MG63 (cell line): ENCODE results near the gene RGMA. TPM values are rescaled to one million over a fixed set of nuclear protein-coding genes. Genes with fewer than 3 reads are reported as not detected.
"Not testable (repeated sequence)": the region's sequence is repeated elsewhere in the genome, so short reads cannot be mapped to it uniquely, and the experiment has no call there.

Experiments
- DNase-seq: peaks from one replicate; pipeline ENCODE4 v3.0.0-alpha.2; 2020
- H3K27me3 ChIP-seq: fragments of 250-450 bp; sonication (Bioruptor Pico); 2 replicates; pipeline ENCODE4 v1.5.1; 2020; ENCODE audit warnings: mild to moderate bottlenecking, moderate library complexity
- H3K36me3 ChIP-seq: fragments of 250-450 bp; sonication (Bioruptor Pico); 2 replicates; pipeline ENCODE4 v1.5.1; 2020; ENCODE audit warnings: mild to moderate bottlenecking, moderate library complexity
- H3K4me3 ChIP-seq: fragments of 250-450 bp; sonication (Bioruptor Pico); 2 replicates; pipeline ENCODE4 v1.5.1; 2020; ENCODE audit warnings: mild to moderate bottlenecking, moderate library complexity
- H3K9me3 ChIP-seq: fragments of 250-450 bp; sonication (Bioruptor Pico); 2 replicates; pipeline ENCODE4 v1.5.1; 2020; ENCODE audit warnings: mild to moderate bottlenecking, moderate library complexity
- total RNA-seq: library from RNA; depleted of rRNA; stranded (reverse); fragments of >200 nt; shearing (Covaris generic); gene quantifications from 2 replicates; pipeline ENCODE4 v1.2.3, GENCODE V29; 2014; ENCODE audit warnings: low replicate concordance

RGMA gene
- total RNA-seq, 1 experiment from 2014 or later = not detected

GRCh38 chr15:93062628-93063261 is 26.3 kb downstream of the RGMA start:
- not testable (repeated sequence) for H3K27me3 ChIP-seq, H3K4me3 ChIP-seq, H3K9me3 ChIP-seq, H3K36me3 ChIP-seq, DNase-seq

DNA sequence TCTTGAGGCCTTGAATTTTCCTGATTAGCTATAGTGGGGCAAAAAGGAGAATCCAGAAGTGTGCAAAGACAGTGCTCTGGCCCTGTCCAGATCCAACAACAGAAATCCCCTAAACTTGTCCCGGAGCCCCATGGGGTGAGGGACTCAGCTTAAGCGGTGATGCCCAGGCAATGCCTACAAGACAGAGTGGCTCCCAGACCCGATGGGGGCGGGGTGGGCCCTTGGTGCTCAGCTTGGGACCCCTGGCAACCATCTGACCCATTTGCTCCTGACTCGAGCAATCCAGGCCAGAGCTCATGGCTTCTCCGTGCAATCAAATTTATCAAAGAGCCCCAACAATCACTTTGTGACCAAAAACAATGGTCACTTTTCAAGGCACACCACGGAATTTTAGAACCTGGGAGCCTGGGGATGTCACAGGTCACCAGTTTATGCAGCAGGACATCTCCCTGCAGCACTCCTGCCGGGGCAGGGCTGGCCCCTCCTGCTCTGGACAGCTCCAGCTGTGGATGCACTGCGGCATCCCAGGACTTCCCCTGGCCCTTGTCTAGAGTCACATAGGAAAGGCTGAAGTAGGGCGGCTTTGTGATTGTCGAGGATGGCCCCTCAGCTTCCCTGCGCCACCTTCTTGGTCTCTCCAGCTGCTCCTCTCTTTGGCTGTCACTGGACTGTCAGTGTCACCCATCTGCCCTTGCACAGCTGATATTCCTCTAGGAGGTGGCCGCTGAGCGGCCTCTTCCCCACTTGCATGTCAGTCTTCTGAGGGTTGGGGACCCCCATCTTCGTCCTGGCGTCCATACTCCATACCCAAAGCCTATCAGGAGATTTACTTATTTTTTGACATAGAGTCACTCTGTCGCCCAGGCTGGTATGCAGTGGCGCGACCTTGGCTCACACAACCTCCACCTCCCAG is 28.4 kb downstream of the RGMA start:
- Histone ChIP-seq H3K36me3 (no peaks in the 10 kb centered on the region), H3K4me3 (no peak overlapping the region), H3K9me3 (no peaks in the 10 kb centered on the region), H3K27me3 (no peaks in the 10 kb centered on the region)
- DNase-seq = no peak

GRCh38 chr15:93059442-93059841 is 29.6 kb downstream of the RGMA start:
- no peaks in the 10 kb centered on the region for H3K27me3 ChIP-seq
- no peaks in the 10 kb centered on the region for H3K36me3 ChIP-seq
- no peak overlapping the region for H3K4me3 ChIP-seq
- no peak for DNase-seq
- no peaks in the 10 kb centered on the region for H3K9me3 ChIP-seq

DNA sequence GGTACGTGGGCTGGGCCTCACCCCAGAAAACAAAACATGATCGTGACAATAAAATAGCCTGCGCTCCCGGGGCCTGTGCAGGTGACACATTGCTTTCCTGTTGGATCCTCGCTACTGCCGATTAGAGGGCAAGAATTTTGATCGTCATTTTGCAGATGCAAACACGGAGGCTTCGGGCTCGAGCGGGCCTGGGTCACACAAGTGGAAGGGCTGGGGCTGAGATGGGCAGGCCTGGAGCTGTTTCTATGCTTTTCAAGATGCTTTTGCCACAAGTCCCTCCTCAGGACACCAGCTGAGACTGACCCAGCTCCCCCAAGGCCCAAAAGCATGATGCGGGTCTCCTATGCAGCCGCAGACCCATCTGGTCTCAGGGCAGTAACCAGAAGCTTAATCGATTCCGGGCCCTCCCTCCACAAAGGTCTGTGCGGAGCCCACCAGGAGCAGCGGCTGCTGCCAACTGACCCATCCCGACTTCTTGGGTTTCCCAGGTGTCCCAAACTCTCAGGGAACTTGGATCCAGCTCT is 30.0 kb downstream of the RGMA start:
- H3K9me3 ChIP-seq = no peaks in the 10 kb centered on the region
- no peaks in the 10 kb centered on the region for H3K27me3 ChIP-seq
- no peak for DNase-seq
- H3K36me3 ChIP-seq = no peaks in the 10 kb centered on the region
- H3K4me3 ChIP-seq = no peak overlapping the region

GRCh38 chr15:93058128-93058527 is 30.9 kb downstream of the RGMA start:
- H3K36me3 ChIP-seq = no peaks in the 10 kb centered on the region
- H3K9me3 ChIP-seq = no peaks in the 10 kb centered on the region
- H3K4me3 ChIP-seq = no peak overlapping the region
- no peaks in the 10 kb centered on the region for H3K27me3 ChIP-seq
- no peak for DNase-seq

GRCh38 chr15:93057618-93058017 is 31.4 kb downstream of the RGMA start:
- Histone ChIP-seq H3K4me3 (no peak overlapping the region), H3K27me3 (no peaks in the 10 kb centered on the region), H3K36me3 (no peaks in the 10 kb centered on the region), H3K9me3 (no peaks in the 10 kb centered on the region)
- DNase-seq = no peak

- DNase-seq = no peak
- H3K4me3 ChIP-seq = no peak overlapping the region
- H3K36me3 ChIP-seq = no peaks in the 10 kb centered on the region
- no peaks in the 10 kb centered on the region for H3K27me3 ChIP-seq
- H3K9me3 ChIP-seq = no peaks in the 10 kb centered on the region
Observed at GRCh38 chr15:93056836-93057235, 32.2 kb downstream of the RGMA start.

DNA sequence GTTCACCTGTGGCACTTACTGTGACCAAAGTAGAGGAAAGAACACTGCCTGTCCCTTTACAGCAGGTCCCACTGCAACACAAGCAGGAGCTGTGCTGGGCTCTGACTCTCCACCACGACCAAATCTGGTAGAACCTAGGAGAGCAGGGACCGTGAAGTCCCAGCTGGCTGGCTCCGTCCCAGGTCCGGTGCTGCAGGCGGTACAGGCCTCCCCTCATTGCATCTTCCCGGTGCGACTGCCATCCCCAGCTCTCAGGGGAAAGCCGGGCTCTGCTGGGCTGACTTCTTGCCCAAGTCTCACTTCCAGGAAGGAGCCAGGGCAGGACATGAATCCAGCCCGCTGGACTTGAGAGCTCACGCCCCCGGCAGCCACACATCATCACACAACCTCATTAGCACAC is 33.8 kb downstream of the RGMA start:
- Histone ChIP-seq H3K36me3 (no peaks in the 10 kb centered on the region), H3K4me3 (no peak overlapping the region), H3K9me3 (no peaks in the 10 kb centered on the region), H3K27me3 (no peaks in the 10 kb centered on the region)
- no peak for DNase-seq

- H3K9me3 ChIP-seq = no peaks in the 10 kb centered on the region
- H3K27me3 ChIP-seq = no peaks in the 10 kb centered on the region
- no peak overlapping the region for H3K4me3 ChIP-seq
- no peak for DNase-seq
- no peaks in the 10 kb centered on the region for H3K36me3 ChIP-seq
Observed at GRCh38 chr15:93052090-93052879, 36.7 kb downstream of the RGMA start.

DNA sequence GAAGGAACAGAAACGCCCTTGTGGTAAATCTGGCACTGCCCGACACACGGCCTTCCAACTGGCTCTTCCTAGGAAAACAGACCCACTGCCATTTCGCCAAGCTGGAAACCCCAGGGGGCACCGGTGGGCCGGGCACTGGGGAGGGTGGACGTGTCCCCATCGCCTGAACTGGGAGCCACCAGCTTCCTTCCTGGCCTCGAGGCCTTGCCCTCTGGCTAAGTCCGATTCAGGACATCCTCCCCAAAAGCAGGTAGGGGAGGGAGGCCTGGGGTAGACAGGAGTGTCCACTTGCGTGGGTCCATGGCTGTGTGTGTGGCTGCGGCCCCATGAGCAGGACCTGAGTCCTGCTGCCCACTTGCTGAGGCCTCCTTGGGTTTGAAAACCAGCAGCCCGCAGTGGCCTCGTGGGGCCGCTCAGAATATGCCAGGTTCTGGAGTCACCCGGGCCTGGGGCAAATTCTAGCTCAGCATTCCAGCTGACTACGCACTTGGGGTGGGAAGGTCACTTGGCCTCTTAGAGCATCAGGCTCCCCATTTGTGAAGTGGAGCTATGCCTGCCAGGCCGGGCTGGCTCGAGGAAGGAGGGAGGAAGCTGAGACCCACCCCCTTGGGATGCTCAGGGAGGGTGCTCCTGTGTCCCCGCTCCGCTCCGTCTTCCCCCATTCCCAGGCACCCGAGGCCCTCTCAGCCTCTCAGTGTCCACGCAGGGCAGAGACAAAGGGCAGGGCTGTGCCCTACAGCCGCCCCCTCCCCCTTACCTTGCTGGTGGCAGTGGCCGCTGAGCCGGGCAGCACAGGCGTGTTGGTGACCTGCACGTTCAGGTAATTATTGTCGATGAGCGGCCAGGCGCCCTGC is 37.5 kb downstream of the RGMA start:
- Histone ChIP-seq H3K27me3 (no peaks in the 10 kb centered on the region), H3K4me3 (no peak overlapping the region), H3K9me3 (no peaks in the 10 kb centered on the region), H3K36me3 (no peaks in the 10 kb centered on the region)
- DNase-seq = no peak

GRCh38 chr15:93050648-93051047 is 38.4 kb downstream of the RGMA start:
- Histone ChIP-seq H3K9me3 (peaks cover 5% of the 10 kb centered on the region), H3K4me3 (no peak overlapping the region), H3K27me3 (no peaks in the 10 kb centered on the region), H3K36me3 (no peaks in the 10 kb centered on the region)
- no peak for DNase-seq

DNA sequence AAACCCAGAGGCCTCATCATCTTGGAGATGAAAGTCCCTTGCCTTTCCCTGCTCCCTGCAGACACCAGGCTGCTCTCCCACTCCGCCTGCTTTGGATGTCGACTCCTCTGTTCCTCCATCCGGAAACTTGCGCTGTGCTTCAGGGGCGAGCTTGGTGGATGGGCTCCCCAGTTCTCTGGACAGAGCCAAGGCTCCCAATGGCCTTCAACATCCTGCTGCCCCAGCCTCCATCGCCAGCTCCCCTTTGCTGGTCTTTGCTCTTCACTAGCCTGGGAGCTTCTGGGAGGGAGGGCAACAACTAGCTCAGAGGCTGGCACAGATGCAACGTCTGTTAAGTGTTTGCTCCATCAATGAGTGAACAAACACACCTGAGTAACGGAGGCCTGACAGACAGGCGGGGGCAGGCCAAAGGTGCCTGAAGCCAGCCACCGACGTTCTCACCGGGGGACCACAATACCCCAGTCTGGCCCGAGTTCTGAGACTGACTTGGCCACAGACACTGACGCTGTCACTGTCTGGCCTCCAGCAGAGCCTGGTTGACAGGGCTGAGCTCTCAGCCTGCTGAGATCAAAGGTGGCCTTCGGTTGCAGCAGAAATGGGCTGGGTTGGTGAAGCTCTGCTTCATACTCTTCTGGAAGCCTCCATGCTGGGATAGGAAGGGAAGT is 39.0 kb downstream of the RGMA start:
- no peaks in the 10 kb centered on the region for H3K36me3 ChIP-seq
- H3K9me3 ChIP-seq = peaks cover 5% of the 10 kb centered on the region
- DNase-seq = no peak
- no peak overlapping the region for H3K4me3 ChIP-seq
- no peaks in the 10 kb centered on the region for H3K27me3 ChIP-seq

- DNase-seq = no peak
- Histone ChIP-seq H3K4me3 (no peak overlapping the region), H3K27me3 (no peaks in the 10 kb centered on the region), H3K9me3 (peaks cover 5% of the 10 kb centered on the region), H3K36me3 (no peaks in the 10 kb centered on the region)
Observed at GRCh38 chr15:93049233-93049632, 39.8 kb downstream of the RGMA start.

- peak; percentile 78 for DNase-seq
- H3K4me3 ChIP-seq = no peak overlapping the region
- peaks cover 5% of the 10 kb centered on the region for H3K9me3 ChIP-seq
- H3K36me3 ChIP-seq = no peaks in the 10 kb centered on the region
- H3K27me3 ChIP-seq = no peaks in the 10 kb centered on the region
Observed at GRCh38 chr15:93048759-93049161, 40.3 kb downstream of the RGMA start.

- Histone ChIP-seq H3K36me3 (no peaks in the 10 kb centered on the region), H3K4me3 (no peak overlapping the region), H3K9me3 (peaks cover 5% of the 10 kb centered on the region), H3K27me3 (no peaks in the 10 kb centered on the region)
- DNase-seq = no peak
Observed at GRCh38 chr15:93048426-93048721, 40.6 kb downstream of the RGMA start.
